ENCODE data around the gene IDH3B.
"Not testable (repeated sequence)": the region's sequence is repeated elsewhere in the genome, so short reads cannot be mapped to it uniquely, and the experiment has no call there.

The IDH3B gene

GRCh38 chr20:2688041-2688591, 24.1 kb upstream of the IDH3B start:
- no peak overlapping the region for H3K27ac ChIP-seq
- TF ChIP-seq ZFX (IDR thresholded peaks at IDR 0.05; ENCODE audit: borderline replicate concordance) (no peak), CTCF (IDR thresholded peaks at IDR 0.05) (peak; percentile 66)

GRCh38 chr20:2687514-2687913, 23.5 kb upstream of the IDH3B start:
- no peak overlapping the region for H3K27ac ChIP-seq
- no peak for TF ChIP-seq ZFX (IDR thresholded peaks at IDR 0.05; ENCODE audit: borderline replicate concordance)
- TF ChIP-seq CTCF (IDR thresholded peaks at IDR 0.05): no peak

GRCh38 chr20:2684817-2685216, 20.8 kb upstream of the IDH3B start:
- not testable (repeated sequence) for H3K27ac ChIP-seq

- not testable (repeated sequence) for H3K27ac ChIP-seq
These were observed 18.0 kb upstream of the IDH3B start for GRCh38 chr20:2682040-2682439.

- TF ChIP-seq ZFX (IDR thresholded peaks at IDR 0.05; ENCODE audit: borderline replicate concordance) (no peak), CTCF (IDR thresholded peaks at IDR 0.05) (no peak)
- no peak overlapping the region for H3K27ac ChIP-seq
These were observed 16.0 kb upstream of the IDH3B start for GRCh38 chr20:2680046-2680445.

GRCh38 chr20:2673453-2673852, 9.4 kb upstream of the IDH3B start:
- no peak for TF ChIP-seq CTCF (IDR thresholded peaks at IDR 0.05)
- no peak for TF ChIP-seq ZFX (IDR thresholded peaks at IDR 0.05; ENCODE audit: borderline replicate concordance)
- H3K27ac ChIP-seq: no peak overlapping the region

GRCh38 chr20:2672446-2672845, 8.4 kb upstream of the IDH3B start:
- no peak for TF ChIP-seq ZFX (IDR thresholded peaks at IDR 0.05; ENCODE audit: borderline replicate concordance)
- no peak for TF ChIP-seq CTCF (IDR thresholded peaks at IDR 0.05)
- H3K27ac ChIP-seq: no peak overlapping the region

- H3K27ac ChIP-seq: no peak overlapping the region
- TF ChIP-seq CTCF (IDR thresholded peaks at IDR 0.05) (peak; percentile 30), ZFX (IDR thresholded peaks at IDR 0.05; ENCODE audit: borderline replicate concordance) (no peak)
These were observed 8.0 kb upstream of the IDH3B start for GRCh38 chr20:2671977-2672376.
